Stimulated activated CD4-positive, alpha-beta T cell treated with anti-CD3 and anti-CD28 coated beads, Interleukin-12 subunit alpha, Interleukin-12 subunit beta, amount 100 ng/mL, for 48 hours (primary cell): Measurements from ENCODE around the gene USP4.
"Not testable (repeated sequence)": the region's sequence is repeated elsewhere in the genome, so short reads cannot be mapped to it uniquely, and the experiment has no call there.

Experiments
- DNase-seq, 3 donors: peaks; one replicate each; pipeline ENCODE4 v3.0.0-alpha.2; 2020; ENCODE audit warnings: low read depth in 2 of 3, low spot score in 1 of 3

The USP4 gene

GRCh38 chr3:49352281-49352680 lies 12.4 kb upstream of the USP4 start:
- DNase-seq = no peak

- no peak for DNase-seq
Measured at GRCh38 chr3:49351521-49352011, 11.7 kb upstream of the USP4 start.

GRCh38 chr3:49349348-49350114 lies 9.7 kb upstream of the USP4 start:
- no peak for DNase-seq

GRCh38 chr3:49348361-49348760 lies 8.5 kb upstream of the USP4 start:
- DNase-seq = not testable (repeated sequence)

- DNase-seq = no peak
Measured at GRCh38 chr3:49346797-49347251, 7.0 kb upstream of the USP4 start.

- no peak for DNase-seq
Measured at GRCh38 chr3:49343163-49343562, 3.3 kb upstream of the USP4 start.

GRCh38 chr3:49341996-49342395 lies 2.1 kb upstream of the USP4 start:
- DNase-seq = no peak

GRCh38 chr3:49339581-49339940 lies 292 bp downstream of the USP4 start:
- no peak for DNase-seq

- no peak for DNase-seq
Measured at GRCh38 chr3:49333916-49334633, 5.8 kb downstream of the USP4 start.

- DNase-seq = no peak
Measured at GRCh38 chr3:49333091-49333490, 6.8 kb downstream of the USP4 start.

GRCh38 chr3:49329186-49329585 lies 10.7 kb downstream of the USP4 start:
- DNase-seq = no peak

- not testable (repeated sequence) for DNase-seq
Measured at GRCh38 chr3:49328350-49328749, 11.5 kb downstream of the USP4 start.

GRCh38 chr3:49327485-49327884 lies 12.4 kb downstream of the USP4 start:
- DNase-seq = no peak

GRCh38 chr3:49324768-49325167 lies 15.1 kb downstream of the USP4 start:
- DNase-seq = no peak

- no peak for DNase-seq
Measured at GRCh38 chr3:49316696-49317457, 23.0 kb downstream of the USP4 start.

GRCh38 chr3:49313896-49314688 lies 25.8 kb downstream of the USP4 start:
- no peak for DNase-seq

- DNase-seq = no peak
Measured at GRCh38 chr3:49311283-49311682, 28.6 kb downstream of the USP4 start.

GRCh38 chr3:49310677-49311076 lies 29.2 kb downstream of the USP4 start:
- no peak for DNase-seq

- no peak for DNase-seq
Measured at GRCh38 chr3:49305608-49306007, 34.2 kb downstream of the USP4 start.

- DNase-seq = no peak
Measured at GRCh38 chr3:49302613-49303012, 37.2 kb downstream of the USP4 start.

- DNase-seq = no peak
Measured at GRCh38 chr3:49300595-49300994, 39.3 kb downstream of the USP4 start.
